ENCODE results near the gene GALNT2.

Gene GALNT2

DNA sequence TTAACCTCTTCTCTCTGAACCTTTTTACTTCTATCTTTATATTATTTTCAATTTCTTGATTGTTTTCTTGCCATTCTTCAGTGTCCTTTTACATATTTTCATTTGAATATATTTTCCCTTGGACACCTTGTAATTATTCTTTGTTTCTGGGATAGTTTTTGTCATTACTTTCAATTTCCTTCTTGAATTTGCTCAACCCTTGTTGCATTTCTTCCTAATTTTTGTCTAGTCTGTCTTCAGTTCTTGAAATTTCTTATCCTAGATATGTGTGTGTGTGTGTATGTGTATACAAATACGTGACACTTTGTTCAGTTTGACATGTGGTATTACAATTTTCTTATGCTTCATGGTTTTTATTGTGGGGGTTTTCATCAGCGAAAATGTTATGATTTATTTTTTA, 1.9 kb upstream of the GALNT2 start:
- Histone ChIP-seq H3K27me3 (ENCODE audit: insufficient read depth, low read depth, severe bottlenecking) (no peaks in the 10 kb centered on the region), H3K4me3 (ENCODE audit: low read depth, low read length) (no peak overlapping the region), H3K36me3 (no peaks in the 10 kb centered on the region), H3K27ac (no peak overlapping the region), H3K9me3 (ENCODE audit: severe bottlenecking) (no peaks in the 10 kb centered on the region)
- DNase-seq: no peak
- TF ChIP-seq, protein P1, sequence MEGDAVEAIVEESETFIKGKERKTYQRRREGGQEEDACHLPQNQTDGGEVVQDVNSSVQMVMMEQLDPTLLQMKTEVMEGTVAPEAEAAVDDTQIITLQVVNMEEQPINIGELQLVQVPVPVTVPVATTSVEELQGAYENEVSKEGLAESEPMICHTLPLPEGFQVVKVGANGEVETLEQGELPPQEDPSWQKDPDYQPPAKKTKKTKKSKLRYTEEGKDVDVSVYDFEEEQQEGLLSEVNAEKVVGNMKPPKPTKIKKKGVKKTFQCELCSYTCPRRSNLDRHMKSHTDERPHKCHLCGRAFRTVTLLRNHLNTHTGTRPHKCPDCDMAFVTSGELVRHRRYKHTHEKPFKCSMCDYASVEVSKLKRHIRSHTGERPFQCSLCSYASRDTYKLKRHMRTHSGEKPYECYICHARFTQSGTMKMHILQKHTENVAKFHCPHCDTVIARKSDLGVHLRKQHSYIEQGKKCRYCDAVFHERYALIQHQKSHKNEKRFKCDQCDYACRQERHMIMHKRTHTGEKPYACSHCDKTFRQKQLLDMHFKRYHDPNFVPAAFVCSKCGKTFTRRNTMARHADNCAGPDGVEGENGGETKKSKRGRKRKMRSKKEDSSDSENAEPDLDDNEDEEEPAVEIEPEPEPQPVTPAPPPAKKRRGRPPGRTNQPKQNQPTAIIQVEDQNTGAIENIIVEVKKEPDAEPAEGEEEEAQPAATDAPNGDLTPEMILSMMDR (IDR thresholded peaks at IDR 0.05; ENCODE audit: low read depth, low read length): no peak

DNA sequence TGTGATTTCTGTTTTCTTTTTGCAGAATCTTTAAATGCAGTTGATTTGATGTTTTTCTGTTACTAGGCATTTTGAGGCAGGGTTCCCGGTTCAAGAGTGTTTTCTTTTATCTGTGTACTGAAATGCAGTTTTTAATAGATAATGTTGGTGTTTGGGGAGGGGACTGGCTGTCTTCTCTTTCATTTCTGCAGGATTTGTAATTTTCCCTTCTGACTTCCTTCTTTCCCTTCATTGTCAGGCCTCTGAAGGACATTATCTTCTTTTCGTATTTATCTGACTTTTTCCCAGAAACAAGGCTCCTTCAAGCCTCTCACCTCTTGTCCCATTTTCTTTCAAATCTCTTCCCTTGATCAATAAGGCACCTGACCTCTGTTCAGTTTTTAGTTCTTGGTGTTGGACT, 1.5 kb upstream of the GALNT2 start:
- TF ChIP-seq, protein P1 (IDR thresholded peaks at IDR 0.05; ENCODE audit: low read depth, low read length): no peak
- H3K27ac ChIP-seq: no peak overlapping the region
- no peaks in the 10 kb centered on the region for H3K36me3 ChIP-seq
- no peaks in the 10 kb centered on the region for H3K27me3 ChIP-seq (ENCODE audit: insufficient read depth, low read depth, severe bottlenecking)
- no peak overlapping the region for H3K4me3 ChIP-seq (ENCODE audit: low read depth, low read length)
- DNase-seq: no peak
- H3K9me3 ChIP-seq (ENCODE audit: severe bottlenecking): no peaks in the 10 kb centered on the region

DNA sequence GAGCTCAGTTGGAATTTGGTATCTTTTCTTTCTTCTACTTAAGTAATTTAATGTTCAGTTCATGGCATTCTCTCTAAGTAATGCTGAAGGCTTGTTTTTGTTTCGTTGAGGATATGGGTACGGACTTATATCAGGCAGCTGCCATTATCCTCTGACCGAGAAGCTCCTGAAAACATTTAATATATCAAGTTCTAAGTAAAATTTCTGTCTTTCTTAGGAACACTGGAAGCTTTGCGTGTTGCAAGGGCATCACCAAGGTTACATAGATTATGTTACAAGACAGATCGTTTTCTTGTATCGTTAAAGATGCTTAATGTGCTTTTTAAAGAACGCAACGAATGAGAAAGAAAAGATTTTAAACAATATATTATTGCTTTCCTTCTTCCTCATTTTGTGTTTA, 1.0 kb upstream of the GALNT2 start:
- H3K27me3 ChIP-seq (ENCODE audit: insufficient read depth, low read depth, severe bottlenecking): no peaks in the 10 kb centered on the region
- peak overlapping the region; percentile 47 for H3K4me3 ChIP-seq (ENCODE audit: low read depth, low read length)
- no peaks in the 10 kb centered on the region for H3K9me3 ChIP-seq (ENCODE audit: severe bottlenecking)
- TF ChIP-seq, protein P1 (IDR thresholded peaks at IDR 0.05; ENCODE audit: low read depth, low read length): no peak
- H3K27ac ChIP-seq: peak overlapping the region; percentile 64
- H3K36me3 ChIP-seq: no peaks in the 10 kb centered on the region
- DNase-seq: no peak

GRCh38 chr1:230067419-230067870, 407 bp downstream of the GALNT2 start:
- Histone ChIP-seq H3K27me3 (ENCODE audit: insufficient read depth, low read depth, severe bottlenecking) (no peaks in the 10 kb centered on the region), H3K9me3 (ENCODE audit: severe bottlenecking) (no peaks in the 10 kb centered on the region), H3K27ac (peak overlapping the region; percentile 60), H3K36me3 (no peaks in the 10 kb centered on the region), H3K4me3 (ENCODE audit: low read depth, low read length) (peak overlapping the region; percentile 67)
- TF ChIP-seq, protein P1 (IDR thresholded peaks at IDR 0.05; ENCODE audit: low read depth, low read length): no peak
- DNase-seq: no peak

GRCh38 chr1:230067871-230068620, 1.0 kb downstream of the GALNT2 start:
- TF ChIP-seq, protein P1 (IDR thresholded peaks at IDR 0.05; ENCODE audit: low read depth, low read length): no peak
- Histone ChIP-seq H3K27me3 (ENCODE audit: insufficient read depth, low read depth, severe bottlenecking) (no peaks in the 10 kb centered on the region), H3K36me3 (no peaks in the 10 kb centered on the region), H3K4me3 (ENCODE audit: low read depth, low read length) (peak overlapping the region; percentile 67), H3K9me3 (ENCODE audit: severe bottlenecking) (no peaks in the 10 kb centered on the region), H3K27ac (no peak overlapping the region)
- DNase-seq: no peak

DNA sequence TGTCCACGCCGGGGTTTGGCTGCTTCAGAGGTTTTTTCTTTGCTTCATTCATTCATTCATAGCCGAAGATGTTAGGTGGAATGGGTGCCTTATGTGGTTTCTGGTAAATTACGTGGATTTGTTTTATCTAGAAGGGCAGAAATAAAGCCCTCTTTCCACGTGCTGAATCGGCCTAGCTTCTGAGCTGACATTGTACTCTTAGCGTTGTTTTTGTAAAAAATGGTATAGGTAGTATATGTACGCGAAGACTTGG, 1.5 kb downstream of the GALNT2 start:
- Histone ChIP-seq H3K4me3 (ENCODE audit: low read depth, low read length) (peak overlapping the region; percentile 67), H3K36me3 (no peaks in the 10 kb centered on the region), H3K27me3 (ENCODE audit: insufficient read depth, low read depth, severe bottlenecking) (no peaks in the 10 kb centered on the region), H3K27ac (no peak overlapping the region), H3K9me3 (ENCODE audit: severe bottlenecking) (no peaks in the 10 kb centered on the region)
- no peak for DNase-seq
- TF ChIP-seq, protein P1 (IDR thresholded peaks at IDR 0.05; ENCODE audit: low read depth, low read length): no peak
